Measurements from ENCODE around the gene CHD6.

Gene CHD6

GRCh38 chr20:41608606-41609005 lies 9.6 kb downstream of the CHD6 start:
- Histone ChIP-seq H3K27ac (ENCODE audit: extremely low read depth, low read depth, low read length) (no peak overlapping the region), H3K9me3 (ENCODE audit: control insufficient read depth, insufficient read depth, low read depth, low read length) (no peaks in the 10 kb centered on the region)
- CTCF ChIA-PET = no interaction called here

GRCh38 chr20:41607791-41608190 lies 10.4 kb downstream of the CHD6 start:
- ChIA-PET CTCF (no interaction called here), POLR2A (no interaction called here)
- H3K9me3 ChIP-seq (ENCODE audit: control insufficient read depth, insufficient read depth, low read depth, low read length) = no peaks in the 10 kb centered on the region
- H3K4me1 ChIP-seq (ENCODE audit: control insufficient read depth, insufficient read depth, low read length) = peaks cover 3% of the 10 kb centered on the region
- H3K36me3 ChIP-seq (ENCODE audit: control insufficient read depth in 2 of 2, insufficient read depth in 1 of 2, low read length in 2 of 2) = no peaks in the 10 kb centered on the region
- TF ChIP-seq KLF16 (tag by site-specific recombination; IDR thresholded peaks at IDR 0.05) (no peak), ZNF670 (tag by site-specific recombination; IDR thresholded peaks at IDR 0.05; ENCODE audit: low read depth) (no peak), ZBTB8A (tag by site-specific recombination; IDR thresholded peaks at IDR 0.05) (no peak), ZNF398 (tag by site-specific recombination; IDR thresholded peaks at IDR 0.05) (no peak), ZNF24 (tag by site-specific recombination; IDR thresholded peaks at IDR 0.05) (no peak), ZNF274 (IDR thresholded peaks at IDR 0.05; ENCODE audit: low read length) (no peak), ZNF274 (tag by site-specific recombination; IDR thresholded peaks at IDR 0.05; ENCODE audit: borderline replicate concordance) (no peak), ZNF792 (tag by site-specific recombination; IDR thresholded peaks at IDR 0.05) (no peak), ZNF10 (tag by site-specific recombination; IDR thresholded peaks at IDR 0.05) (no peak), SCRT1 (tag by site-specific recombination; IDR thresholded peaks at IDR 0.05; ENCODE audit: borderline replicate concordance) (no peak), ZNF658 (tag by site-specific recombination; IDR thresholded peaks at IDR 0.05) (no peak)
- no peak overlapping the region for H3K4me3 ChIP-seq (ENCODE audit: low read depth, low read length)
- H3K27ac ChIP-seq (ENCODE audit: extremely low read depth, low read depth, low read length) = no peak overlapping the region

More at GRCh38 chr20:41608606-41609005, 9.6 kb downstream of the CHD6 start:
- Histone ChIP-seq H3K4me1 (ENCODE audit: control insufficient read depth, insufficient read depth, low read length) (peaks cover 3% of the 10 kb centered on the region), H3K36me3 (ENCODE audit: control insufficient read depth in 2 of 2, insufficient read depth in 1 of 2, low read length in 2 of 2) (no peaks in the 10 kb centered on the region), H3K4me3 (ENCODE audit: low read depth, low read length) (no peak overlapping the region)
- no peak for TF ChIP-seq GLIS2 (tag by site-specific recombination; IDR thresholded peaks at IDR 0.05)
- no peak for TF ChIP-seq ZNF488 (tag by site-specific recombination; IDR thresholded peaks at IDR 0.05)
- TF ChIP-seq YY1 (tag by site-specific recombination; IDR thresholded peaks at IDR 0.05) = no peak
- TF ChIP-seq ZNF837 (tag by site-specific recombination; IDR thresholded peaks at IDR 0.05) = no peak
- TF ChIP-seq MEIS1 (CRISPR knock-in tag; IDR thresholded peaks at IDR 0.05; ENCODE audit: borderline replicate concordance) = no peak
- no peak for TF ChIP-seq ZNF623 (tag by site-specific recombination; IDR thresholded peaks at IDR 0.05)
- POLR2A ChIA-PET = no interaction called here

- no peak overlapping the region for H3K4me3 ChIP-seq (ENCODE audit: low read depth, low read length)
- no peaks in the 10 kb centered on the region for H3K9me3 ChIP-seq (ENCODE audit: control insufficient read depth, insufficient read depth, low read depth, low read length)
- no peaks in the 10 kb centered on the region for H3K4me1 ChIP-seq (ENCODE audit: control insufficient read depth, insufficient read depth, low read length)
- H3K27ac ChIP-seq (ENCODE audit: extremely low read depth, low read depth, low read length) = no peak overlapping the region
- POLR2A ChIA-PET = interaction anchor here (1.2 kb wide), 1 partner anchor 14 kb away, joined by 5 read pairs; the partner anchor contains the start of gene CHD6
- TF ChIP-seq ZSCAN5A (tag by site-specific recombination; IDR thresholded peaks at IDR 0.05) = no peak
- no peak for TF ChIP-seq ZNF404 (tag by site-specific recombination; IDR thresholded peaks at IDR 0.05)
- no peak for TF ChIP-seq PRDM6 (tag by site-specific recombination; IDR thresholded peaks at IDR 0.05)
- no peak for TF ChIP-seq ZSCAN18 (tag by site-specific recombination; IDR thresholded peaks at IDR 0.05)
- TF ChIP-seq ZNF214 (tag by site-specific recombination; IDR thresholded peaks at IDR 0.05; ENCODE audit: borderline replicate concordance) = no peak
- no peak for TF ChIP-seq ZFP3 (tag by site-specific recombination; IDR thresholded peaks at IDR 0.05; ENCODE audit: low read depth)
- TF ChIP-seq ZNF621 (tag by site-specific recombination; IDR thresholded peaks at IDR 0.05) = no peak
- no peak for TF ChIP-seq FEZF1 (tag by site-specific recombination; IDR thresholded peaks at IDR 0.05)
- TF ChIP-seq KLF9 (tag by site-specific recombination; IDR thresholded peaks at IDR 0.05; ENCODE audit: low read depth) = no peak
- TF ChIP-seq ZNF747 (tag by site-specific recombination; IDR thresholded peaks at IDR 0.05) = no peak
- H3K36me3 ChIP-seq (ENCODE audit: control insufficient read depth in 2 of 2, insufficient read depth in 1 of 2, low read length in 2 of 2) = no peaks in the 10 kb centered on the region
- CTCF ChIA-PET = interaction anchor here (0.6 kb wide), 1 partner anchor 263 kb away, joined by 3 read pairs; no protein-coding TSS in a partner anchor
Observed at GRCh38 chr20:41604002-41604401, 14.2 kb downstream of the CHD6 start.
